Measurements from ENCODE around the gene CLEC2L. TPM values are rescaled to one million over a fixed set of nuclear protein-coding genes. Genes with fewer than 3 reads are reported as not detected.

CLEC2L gene
- polyA plus RNA-seq, 3 donors = not detected

DNA sequence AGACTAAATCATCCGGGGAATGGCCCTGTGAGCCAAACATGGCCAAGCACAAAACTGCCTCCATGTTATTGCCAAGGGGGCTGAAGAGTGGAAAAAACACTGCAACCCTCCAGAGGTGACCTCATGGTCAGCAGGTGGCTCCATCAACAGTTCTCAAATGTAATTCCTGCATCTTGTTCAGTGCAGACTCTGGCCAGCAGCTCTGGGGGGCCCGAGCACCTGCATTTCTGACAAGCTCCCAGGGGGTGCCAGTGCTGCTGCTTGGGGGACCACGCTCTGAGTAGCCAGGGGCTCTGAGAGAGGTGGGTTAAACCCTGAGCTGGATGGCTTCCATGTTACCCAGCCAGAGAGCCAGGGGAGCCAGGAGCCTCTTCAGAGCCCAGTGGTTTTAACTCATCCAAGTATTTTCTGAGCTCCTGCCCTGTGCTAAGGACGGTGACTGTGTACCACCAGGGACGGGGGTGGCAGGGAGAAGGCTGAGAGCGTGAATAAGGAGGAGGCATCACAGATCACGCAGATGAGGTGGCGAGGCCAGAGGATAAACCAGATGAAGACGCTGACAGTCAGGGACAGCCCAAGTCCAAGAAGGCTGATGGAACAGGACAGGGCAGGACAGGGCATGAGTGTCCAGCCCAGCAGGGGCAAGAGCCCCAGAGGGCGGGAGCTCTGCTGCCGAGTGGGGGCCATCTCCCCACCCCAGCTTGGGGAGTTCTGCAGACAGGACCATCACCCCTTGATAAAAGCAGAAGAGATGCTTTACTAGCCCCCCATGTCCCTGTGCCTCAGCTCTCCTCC lies 52.9 kb downstream of the CLEC2L start:
- intact Hi-C loops (cut with micrococcal nuclease) = no loop called here
- WGBS (ENCODE audit: insufficient coverage) = 98% methylated on average over 11 of the region's 11 CpGs
- no peaks in the 10 kb centered on the region for H3K9me3 ChIP-seq (replicated peaks in 1 of 2; ENCODE audit: control insufficient read depth in 1 of 2, insufficient read depth in 1 of 2, low read length in 2 of 2)
- peaks cover 12% of the 10 kb centered on the region for H4K20me1 ChIP-seq (ENCODE audit: insufficient read depth, low read length)
- DNase-seq = no peak
- no peak for TF ChIP-seq CTCF (IDR thresholded peaks at IDR 0.05)
- no peak overlapping the region for H3K4me3 Mint-ChIP-seq
- no peak overlapping the region for H3K27ac Mint-ChIP-seq
- no peak overlapping the region for H3K4me3 ChIP-seq (replicated peaks in 1 of 3; ENCODE audit: low read depth in 2 of 3, low read length in 3 of 3)
- H3K27ac ChIP-seq (ENCODE audit: low read depth in 1 of 2, low read length in 2 of 2) = no peak overlapping the region
- H3K27me3 Mint-ChIP-seq (ENCODE audit: low read depth in 3 of 3) = no peaks in the 10 kb centered on the region
- no peaks in the 10 kb centered on the region for H3K9me3 Mint-ChIP-seq
- H3K4me1 ChIP-seq (ENCODE audit: control insufficient read depth in 1 of 2, insufficient read depth in 2 of 2, low read length in 2 of 2) = no peaks in the 10 kb centered on the region
- H2AFZ ChIP-seq (ENCODE audit: insufficient read depth, low read depth, low read length, poor library complexity, severe bottlenecking) = no peak overlapping the region
- no peaks in the 10 kb centered on the region for H3K79me2 ChIP-seq (ENCODE audit: insufficient read depth, low read length)
- no peaks in the 10 kb centered on the region for H3K27me3 ChIP-seq (ENCODE audit: control insufficient read depth in 2 of 2, insufficient read depth in 2 of 2, low read length in 2 of 2)
- no peak overlapping the region for H3K4me2 ChIP-seq (replicated peaks; ENCODE audit: extremely low read depth, low read length, poor library complexity, severe bottlenecking)
- H3K36me3 ChIP-seq (replicated peaks in 1 of 2; ENCODE audit: control insufficient read depth in 1 of 2, insufficient read depth in 2 of 2, low read length in 2 of 2) = peaks cover 83 to 94% of the 10 kb centered on the region in 2 donors
- H3K9ac ChIP-seq (ENCODE audit: insufficient read depth, low read length, poor library complexity, severe bottlenecking) = no peak overlapping the region
- H3K36me3 Mint-ChIP-seq = peaks cover 84 to 96% of the 10 kb centered on the region in 2 donors
- H3K4me1 Mint-ChIP-seq = no peaks in the 10 kb centered on the region

- no peak overlapping the region for H3K27ac Mint-ChIP-seq
- no peak overlapping the region for H3K4me3 Mint-ChIP-seq
- Histone ChIP-seq H3K4me2 (replicated peaks; ENCODE audit: extremely low read depth, low read length, poor library complexity, severe bottlenecking) (no peak overlapping the region), H3K4me1 (ENCODE audit: control insufficient read depth in 1 of 2, insufficient read depth in 2 of 2, low read length in 2 of 2) (no peaks in the 10 kb centered on the region), H3K9me3 (replicated peaks in 1 of 2; ENCODE audit: control insufficient read depth in 1 of 2, insufficient read depth in 1 of 2, low read length in 2 of 2) (no peaks in the 10 kb centered on the region), H3K27me3 (ENCODE audit: control insufficient read depth in 2 of 2, insufficient read depth in 2 of 2, low read length in 2 of 2) (no peaks in the 10 kb centered on the region), H3K36me3 (replicated peaks in 1 of 2; ENCODE audit: control insufficient read depth in 1 of 2, insufficient read depth in 2 of 2, low read length in 2 of 2) (peaks cover 89 to 97% of the 10 kb centered on the region in 2 donors), H4K20me1 (ENCODE audit: insufficient read depth, low read length) (peaks cover 24% of the 10 kb centered on the region), H3K79me2 (ENCODE audit: insufficient read depth, low read length) (no peaks in the 10 kb centered on the region), H3K4me3 (replicated peaks in 1 of 3; ENCODE audit: low read depth in 2 of 3, low read length in 3 of 3) (no peak overlapping the region), H3K27ac (ENCODE audit: low read depth in 1 of 2, low read length in 2 of 2) (no peak overlapping the region), H3K9ac (ENCODE audit: insufficient read depth, low read length, poor library complexity, severe bottlenecking) (no peak overlapping the region), H2AFZ (ENCODE audit: insufficient read depth, low read depth, low read length, poor library complexity, severe bottlenecking) (no peak overlapping the region)
- no peaks in the 10 kb centered on the region for H3K9me3 Mint-ChIP-seq
- no peak for TF ChIP-seq CTCF (IDR thresholded peaks at IDR 0.05)
- H3K4me1 Mint-ChIP-seq = no peaks in the 10 kb centered on the region
- DNase-seq = no peak
- 100% methylated on average over 1 of the region's 3 CpGs for WGBS (ENCODE audit: insufficient coverage)
- intact Hi-C loops (cut with micrococcal nuclease) = no loop called here
- H3K36me3 Mint-ChIP-seq = peaks cover 84 to 96% of the 10 kb centered on the region in 2 donors
- H3K27me3 Mint-ChIP-seq (ENCODE audit: low read depth in 3 of 3) = peaks cover 0 to 2% (median 0%) of the 10 kb centered on the region in 3 donors
Measured at GRCh38 chr7:139580435-139580834, 57.0 kb downstream of the CLEC2L start.
